ENCODE measurements around the gene SPATA32. TPM values are rescaled to one million over a fixed set of nuclear protein-coding genes. Genes with fewer than 3 reads are reported as not detected.

Gene SPATA32
- total RNA-seq, 1 donor from 2014 or later = not detected

DNA sequence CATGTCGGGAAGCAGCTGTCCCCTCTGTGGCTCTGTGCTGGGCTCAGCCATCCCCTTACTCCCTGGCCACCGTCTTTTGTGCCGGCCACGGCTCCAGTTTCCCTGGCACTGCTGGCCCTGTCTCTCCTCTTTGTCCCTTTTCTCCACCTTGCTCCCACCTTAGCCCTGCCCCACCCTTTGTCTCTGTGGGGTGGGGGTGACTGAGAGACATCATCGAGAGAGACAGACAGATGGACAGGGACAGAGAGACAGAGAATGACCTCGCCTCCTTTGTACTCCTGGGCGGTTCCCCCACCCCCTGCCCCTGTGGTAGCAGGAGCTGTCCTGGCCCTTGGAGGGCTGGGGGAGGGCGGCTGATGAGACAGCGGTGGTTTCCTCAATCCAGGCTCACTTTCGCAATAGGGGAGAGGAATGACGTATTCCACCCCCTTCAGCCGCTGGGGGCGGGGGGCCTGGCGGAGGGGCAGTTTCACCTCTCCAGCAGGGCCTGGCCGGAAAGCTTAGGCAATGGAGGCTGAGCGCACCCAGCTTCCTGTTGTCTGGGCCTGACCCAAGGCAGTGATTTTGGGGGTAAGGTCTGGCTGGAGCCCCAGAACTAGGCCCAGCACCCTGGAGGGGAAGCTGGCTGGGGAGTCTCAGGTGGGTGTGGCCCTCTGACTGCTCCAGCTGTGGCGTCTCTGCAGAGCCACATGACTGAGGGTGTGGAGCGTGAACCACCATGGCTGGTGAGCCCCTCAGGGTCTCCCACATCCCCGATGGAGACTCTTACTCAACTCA lies 32.9 kb downstream of the SPATA32 start:
- Histone ChIP-seq H3K36me3 (no peaks in the 10 kb centered on the region), H3K27ac (peak overlapping the region; percentile 85), H3K27me3 (no peaks in the 10 kb centered on the region), H3K4me1 (peaks cover 63% of the 10 kb centered on the region), H3K4me3 (peak overlapping the region in 1 of 2 donors; percentile 17), H3K9me3 (no peaks in the 10 kb centered on the region)
- TF ChIP-seq POLR2AphosphoS5 (IDR thresholded peaks at IDR 0.05; ENCODE audit: insufficient read depth in 1 of 2, low read depth in 1 of 2) (peak; percentile 22 to 92), POLR2A (IDR thresholded peaks at IDR 0.05) (peak in 1 of 2 donors; percentile 28)
- TF ChIP-seq, protein P1, sequence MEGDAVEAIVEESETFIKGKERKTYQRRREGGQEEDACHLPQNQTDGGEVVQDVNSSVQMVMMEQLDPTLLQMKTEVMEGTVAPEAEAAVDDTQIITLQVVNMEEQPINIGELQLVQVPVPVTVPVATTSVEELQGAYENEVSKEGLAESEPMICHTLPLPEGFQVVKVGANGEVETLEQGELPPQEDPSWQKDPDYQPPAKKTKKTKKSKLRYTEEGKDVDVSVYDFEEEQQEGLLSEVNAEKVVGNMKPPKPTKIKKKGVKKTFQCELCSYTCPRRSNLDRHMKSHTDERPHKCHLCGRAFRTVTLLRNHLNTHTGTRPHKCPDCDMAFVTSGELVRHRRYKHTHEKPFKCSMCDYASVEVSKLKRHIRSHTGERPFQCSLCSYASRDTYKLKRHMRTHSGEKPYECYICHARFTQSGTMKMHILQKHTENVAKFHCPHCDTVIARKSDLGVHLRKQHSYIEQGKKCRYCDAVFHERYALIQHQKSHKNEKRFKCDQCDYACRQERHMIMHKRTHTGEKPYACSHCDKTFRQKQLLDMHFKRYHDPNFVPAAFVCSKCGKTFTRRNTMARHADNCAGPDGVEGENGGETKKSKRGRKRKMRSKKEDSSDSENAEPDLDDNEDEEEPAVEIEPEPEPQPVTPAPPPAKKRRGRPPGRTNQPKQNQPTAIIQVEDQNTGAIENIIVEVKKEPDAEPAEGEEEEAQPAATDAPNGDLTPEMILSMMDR (IDR thresholded peaks at IDR 0.05) = peak in 1 of 3 experiments; percentile 24
- DNase-seq (ENCODE audit: extremely low spot score in 2 of 2) = peak in 1 of 2 donors; percentile 97
- intact Hi-C loops (cut with DNase I) = no loop called here

DNA sequence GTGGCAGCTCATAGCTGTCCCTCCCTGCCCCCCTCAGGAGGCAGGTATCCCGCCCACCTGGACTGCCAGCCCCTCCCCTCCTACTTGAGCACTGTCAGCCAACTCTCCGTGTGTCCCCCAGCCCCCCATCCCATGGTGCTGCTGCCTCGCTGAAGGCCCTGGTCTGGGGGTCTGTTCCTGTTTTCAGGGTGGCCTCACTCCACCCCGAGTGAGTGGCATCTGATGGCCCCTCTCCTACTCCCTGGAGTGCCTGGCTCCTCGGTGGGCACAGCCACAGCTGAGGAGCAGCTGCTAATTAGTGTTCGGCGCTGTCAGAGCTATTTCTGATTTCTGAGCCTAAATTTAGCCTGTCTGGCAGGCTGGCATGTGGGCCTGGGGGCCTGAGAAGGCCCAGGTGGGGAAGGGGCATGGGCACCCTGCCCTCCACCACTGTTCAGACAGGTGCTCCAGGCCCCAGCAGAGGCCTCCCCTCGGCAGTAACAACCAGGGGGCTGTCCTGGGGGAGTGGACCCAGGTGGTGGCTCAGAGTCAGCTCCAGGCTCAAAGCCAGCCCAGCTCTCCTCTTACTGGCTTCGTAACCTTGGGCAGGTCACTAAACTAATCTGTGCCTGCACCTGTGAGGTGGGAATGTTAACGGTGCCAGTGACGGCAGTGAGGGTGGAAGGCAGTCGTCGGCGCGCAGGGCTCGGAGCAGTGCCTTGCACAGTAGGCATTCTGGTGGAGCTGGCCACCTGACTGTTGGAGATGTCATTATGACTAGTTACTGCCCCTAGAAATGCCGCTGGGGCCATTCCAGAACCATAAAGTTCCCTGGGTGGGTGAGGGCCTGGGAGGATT lies 33.8 kb downstream of the SPATA32 start:
- no peak for TF ChIP-seq POLR2AphosphoS5 (IDR thresholded peaks at IDR 0.05; ENCODE audit: insufficient read depth in 1 of 2, low read depth in 1 of 2)
- TF ChIP-seq, protein P1 (IDR thresholded peaks at IDR 0.05) = no peak
- no peak for TF ChIP-seq POLR2A (IDR thresholded peaks at IDR 0.05)
- Histone ChIP-seq H3K9me3 (no peaks in the 10 kb centered on the region), H3K36me3 (no peaks in the 10 kb centered on the region), H3K4me3 (no peak overlapping the region), H3K27ac (peak overlapping the region; percentile 85), H3K4me1 (peaks cover 71% of the 10 kb centered on the region), H3K27me3 (no peaks in the 10 kb centered on the region)
- no peak for DNase-seq (ENCODE audit: extremely low spot score in 2 of 2)
- intact Hi-C loops (cut with DNase I) = no loop called here

DNA sequence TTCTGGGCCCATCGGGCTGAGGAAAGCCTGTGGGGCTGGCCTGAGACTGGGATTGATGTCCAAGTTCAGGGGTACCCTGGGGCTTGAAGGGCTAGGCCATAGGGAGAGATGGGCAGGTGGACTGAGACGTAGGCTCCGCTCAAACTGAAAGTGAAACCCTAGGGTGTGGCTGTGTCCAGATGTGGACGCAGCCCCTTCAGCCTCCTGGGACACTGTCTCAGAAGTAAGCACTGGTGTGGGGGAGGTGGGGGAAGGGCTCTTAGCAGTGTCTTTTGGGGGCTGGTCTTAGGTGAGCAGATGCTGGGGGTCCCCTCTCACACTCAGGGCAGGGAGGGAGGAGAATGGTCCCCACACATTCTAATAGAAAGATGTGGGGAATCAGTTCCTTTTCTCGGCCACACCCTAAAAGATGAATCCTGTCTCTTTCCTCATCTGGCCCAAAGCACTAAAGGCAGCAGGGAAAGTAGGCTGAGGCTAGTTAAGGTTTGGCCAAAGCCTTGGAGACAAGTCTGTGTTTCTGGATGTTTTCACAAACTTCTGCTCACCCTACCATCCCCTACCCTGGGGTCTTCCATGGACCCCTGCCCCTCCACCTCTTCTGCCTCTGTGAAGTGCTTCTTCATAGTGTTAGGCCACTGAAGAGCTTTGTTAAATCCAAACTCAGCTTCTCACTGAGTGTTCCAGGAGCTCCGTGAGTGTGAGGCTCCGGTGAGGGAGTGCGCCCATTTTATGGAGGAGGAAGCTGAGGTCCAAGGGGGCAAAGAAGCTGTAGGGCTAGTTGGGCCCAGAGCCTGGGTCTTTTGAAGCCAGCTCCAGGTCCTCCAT lies 34.6 kb downstream of the SPATA32 start:
- DNase-seq (ENCODE audit: extremely low spot score in 2 of 2) = no peak
- H3K36me3 ChIP-seq = no peaks in the 10 kb centered on the region
- H3K27me3 ChIP-seq = no peaks in the 10 kb centered on the region
- H3K4me1 ChIP-seq = peaks cover 77% of the 10 kb centered on the region
- H3K27ac ChIP-seq = peak overlapping the region; percentile 85
- H3K9me3 ChIP-seq = no peaks in the 10 kb centered on the region
- intact Hi-C loops (cut with DNase I) = no loop called here
- TF ChIP-seq, protein P1 (IDR thresholded peaks at IDR 0.05) = no peak
- TF ChIP-seq POLR2AphosphoS5 (IDR thresholded peaks at IDR 0.05; ENCODE audit: insufficient read depth in 1 of 2, low read depth in 1 of 2) (no peak), POLR2A (IDR thresholded peaks at IDR 0.05) (no peak)
- H3K4me3 ChIP-seq = peak overlapping the region; percentile 7

DNA sequence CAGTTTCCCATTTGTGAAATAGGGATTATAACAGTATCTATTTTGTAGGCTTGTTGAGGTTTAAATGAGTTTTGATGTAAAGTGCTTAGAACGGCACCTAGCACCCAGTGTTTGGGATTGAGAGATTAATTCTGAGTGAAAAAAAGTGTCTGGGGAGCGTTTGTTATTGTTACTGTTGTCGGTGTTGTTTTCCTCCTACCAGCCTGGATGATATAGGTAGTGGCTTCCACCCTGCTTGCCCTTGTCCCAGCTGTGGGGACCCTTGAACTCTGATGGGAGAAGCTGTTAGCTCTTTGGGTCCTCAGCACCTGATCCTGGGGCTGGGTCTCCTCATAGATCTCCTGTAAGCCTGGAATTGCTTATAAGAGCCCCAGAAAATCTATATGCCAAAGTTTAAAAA lies 35.3 kb downstream of the SPATA32 start:
- peak overlapping the region; percentile 85 for H3K27ac ChIP-seq
- H3K4me1 ChIP-seq = peaks cover 75% of the 10 kb centered on the region
- H3K36me3 ChIP-seq = no peaks in the 10 kb centered on the region
- H3K27me3 ChIP-seq = no peaks in the 10 kb centered on the region
- no peak for TF ChIP-seq POLR2A (IDR thresholded peaks at IDR 0.05)
- TF ChIP-seq, protein P1 (IDR thresholded peaks at IDR 0.05) = no peak
- no peak for TF ChIP-seq POLR2AphosphoS5 (IDR thresholded peaks at IDR 0.05; ENCODE audit: insufficient read depth in 1 of 2, low read depth in 1 of 2)
- H3K9me3 ChIP-seq = no peaks in the 10 kb centered on the region
- DNase-seq (ENCODE audit: extremely low spot score in 2 of 2) = no peak
- intact Hi-C loops (cut with DNase I) = no loop called here
- H3K4me3 ChIP-seq = peak overlapping the region; percentile 7
